GM18858 (cell line): ENCODE data around the gene SLC27A6.

Experiments used
- ATAC-seq: cut with Tn5 transposase; IDR thresholded peaks from one replicate; pipeline ENCODE4 v1.9.1; 2021; ENCODE audit not compliant: unreplicated experiment

The SLC27A6 gene

DNA sequence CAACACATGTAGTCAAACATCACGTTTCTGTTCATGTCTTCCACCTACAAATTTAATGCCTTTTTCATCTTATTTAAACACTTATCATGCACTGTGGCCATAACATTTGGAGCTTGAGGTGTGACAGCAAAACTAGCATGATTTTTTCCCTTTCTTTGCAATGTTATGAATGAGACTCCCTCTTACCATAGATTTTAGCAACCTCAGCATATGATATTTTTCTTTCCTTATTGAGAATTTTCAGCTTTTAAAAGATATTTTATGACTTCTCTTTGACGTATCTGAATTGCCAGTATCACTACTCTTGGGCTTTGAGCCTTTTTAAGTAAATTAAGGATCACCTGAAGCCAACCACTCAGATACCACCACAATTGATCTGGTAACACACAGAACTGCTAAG lies 96.6 kb downstream of the SLC27A6 start:
- no peak for ATAC-seq

DNA sequence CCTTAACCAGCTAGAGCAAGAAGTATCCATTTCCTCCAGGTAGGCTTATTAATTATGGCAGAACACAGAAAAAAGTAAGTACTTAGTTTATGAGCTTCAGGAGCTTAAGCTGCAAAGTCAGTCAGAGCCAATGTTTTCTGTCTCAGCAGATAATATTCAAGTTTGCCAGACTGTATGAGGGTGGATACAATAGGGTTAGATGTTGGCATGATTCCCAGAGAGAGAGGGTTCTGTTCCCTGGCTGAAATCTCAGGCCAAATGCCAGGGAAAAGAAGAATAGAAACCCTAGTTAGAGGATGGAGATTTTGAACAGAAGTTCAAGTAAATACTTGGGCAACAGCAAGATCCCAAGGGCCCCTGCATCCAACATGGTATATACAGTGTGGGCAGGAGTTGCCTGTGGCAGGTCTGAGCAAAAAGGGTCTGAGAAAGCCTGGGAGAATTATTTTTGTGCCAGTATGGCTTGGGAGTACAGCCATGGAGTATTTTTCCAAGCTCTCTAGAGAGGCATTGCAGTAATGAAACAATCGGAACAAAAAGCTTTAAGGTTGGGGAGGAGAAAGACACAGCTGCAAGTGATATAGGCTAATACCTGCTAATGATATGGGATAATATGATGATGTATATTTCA lies 98.3 kb downstream of the SLC27A6 start:
- no peak for ATAC-seq

DNA sequence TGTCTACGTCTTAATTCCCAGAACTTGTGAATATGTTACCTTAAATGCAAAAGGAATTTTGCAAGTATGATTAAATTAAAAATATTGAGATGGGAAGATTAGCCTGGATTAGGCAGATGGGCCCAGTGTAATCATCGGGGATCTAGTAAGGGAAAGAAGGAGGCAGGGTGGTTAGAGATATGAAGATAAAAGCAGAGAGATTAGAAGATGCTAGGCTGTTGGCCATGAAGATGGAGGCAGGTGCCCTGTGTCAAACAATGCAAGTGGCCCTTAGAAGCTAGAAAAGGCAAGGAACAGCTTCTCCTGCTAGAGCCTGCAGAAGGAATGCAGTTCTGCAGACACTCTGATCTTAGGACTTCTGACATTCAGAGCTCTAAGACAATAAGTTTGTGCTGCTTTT lies 100.4 kb downstream of the SLC27A6 start:
- no peak for ATAC-seq

- ATAC-seq = no peak
Observed at GRCh38 chr5:129067745-129068144, 102.5 kb downstream of the SLC27A6 start.

DNA sequence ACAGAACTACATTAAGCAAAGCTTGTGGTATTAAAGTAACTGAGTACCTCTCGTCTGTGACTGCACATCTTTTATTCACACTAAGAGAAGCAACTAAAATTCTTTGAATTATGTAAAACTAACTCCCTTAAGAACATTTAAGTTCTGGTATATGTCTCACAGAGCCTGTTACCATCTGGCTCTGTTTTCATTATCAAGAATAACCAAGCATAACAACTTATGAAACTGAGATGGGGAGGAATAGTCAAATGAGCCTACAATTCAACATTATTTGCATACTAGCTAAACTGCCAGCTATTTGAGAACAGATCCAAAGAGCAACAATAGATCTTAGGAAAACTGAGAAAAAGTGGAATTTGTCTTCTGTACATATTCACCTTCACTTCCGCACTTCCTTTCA lies 104.0 kb downstream of the SLC27A6 start:
- no peak for ATAC-seq

DNA sequence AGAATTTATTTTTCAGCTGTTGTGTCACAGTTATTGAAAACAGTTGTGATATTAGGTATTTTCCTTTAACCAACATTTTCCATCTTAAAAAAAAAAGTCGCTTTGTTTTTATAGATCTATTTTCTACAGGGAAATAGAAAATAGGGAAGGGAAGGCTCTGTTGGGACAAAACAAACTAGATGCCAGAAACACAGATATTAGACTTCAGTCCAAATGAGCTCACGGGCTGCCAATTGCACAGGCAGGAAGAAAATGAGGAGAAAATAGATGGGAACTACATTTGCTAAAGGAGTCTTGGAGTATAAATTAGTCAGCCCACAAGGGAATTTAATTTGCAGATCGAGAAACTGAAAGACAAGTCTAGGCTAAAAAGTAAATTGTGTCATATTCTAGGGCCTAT lies 107.8 kb downstream of the SLC27A6 start:
- no peak for ATAC-seq

- ATAC-seq = no peak
Observed at GRCh38 chr5:129074903-129075302, 109.6 kb downstream of the SLC27A6 start.

DNA sequence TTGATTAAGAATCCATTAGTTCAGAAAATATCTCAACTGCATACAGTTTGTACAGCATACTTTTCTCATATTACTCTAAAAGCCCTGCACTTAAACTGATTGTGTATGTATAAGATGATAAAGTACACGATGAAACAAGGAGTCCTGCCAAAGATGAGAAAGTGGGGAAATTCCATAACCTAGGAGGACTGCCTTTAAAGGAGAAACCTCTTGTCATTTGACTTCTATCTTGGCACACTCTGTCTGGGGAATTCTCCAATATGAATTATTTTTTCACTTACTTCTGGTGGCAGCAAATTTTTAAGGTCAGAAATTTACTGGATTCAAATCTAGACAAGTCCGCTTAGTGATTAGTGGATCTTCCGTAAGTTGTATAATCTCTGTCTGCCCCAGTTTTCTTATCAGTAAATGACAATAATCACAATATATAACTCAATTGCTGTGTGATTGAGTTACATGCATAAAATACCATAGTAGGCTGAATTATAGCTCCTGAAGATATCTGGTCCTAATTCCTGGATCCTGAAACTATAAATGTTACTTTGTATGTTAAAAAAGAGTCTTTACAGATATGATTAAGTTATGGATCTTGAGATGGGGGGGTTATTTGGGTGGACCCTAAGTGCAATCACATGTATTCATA lies 112.3 kb downstream of the SLC27A6 start:
- ATAC-seq = no peak

DNA sequence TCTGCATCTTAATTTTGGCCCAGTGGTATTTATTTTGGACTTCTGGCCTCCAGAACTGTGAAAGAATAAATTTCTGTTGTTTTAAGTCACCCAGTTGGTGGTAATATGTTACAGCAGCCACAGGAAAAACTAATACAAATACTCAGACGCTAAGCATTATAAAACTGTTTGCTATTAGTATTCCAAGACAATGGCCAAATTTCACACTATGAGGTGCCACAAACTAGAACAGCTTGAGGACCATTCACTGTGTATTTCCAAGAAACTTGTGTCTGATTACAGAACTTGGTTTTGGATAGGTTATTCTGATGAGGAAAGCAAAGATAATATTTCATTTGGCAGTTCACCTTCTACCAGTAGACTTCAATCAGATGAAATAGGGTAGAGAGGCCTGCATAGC lies 113.0 kb downstream of the SLC27A6 start:
- ATAC-seq = no peak

DNA sequence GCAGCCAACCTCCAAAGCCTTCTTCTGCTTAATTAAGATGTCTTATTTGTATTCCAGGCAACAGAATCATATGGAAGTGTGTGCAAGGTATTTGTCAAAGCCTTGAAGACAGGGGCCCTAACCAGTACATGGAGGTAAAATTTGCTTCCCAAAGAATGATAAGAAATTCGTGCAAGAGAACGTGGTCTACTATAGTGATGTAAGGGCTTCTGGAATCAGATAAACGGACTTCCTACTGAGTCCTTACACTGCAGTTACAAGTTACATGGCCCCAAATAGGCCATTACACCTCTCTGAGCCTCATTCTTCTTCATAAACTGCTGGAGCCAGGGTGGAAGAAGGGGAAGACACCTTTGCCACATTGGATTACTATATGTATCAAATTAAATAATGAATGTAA lies 113.4 kb downstream of the SLC27A6 start:
- no peak for ATAC-seq

- no peak for ATAC-seq
Observed at GRCh38 chr5:129079496-129079895, 114.2 kb downstream of the SLC27A6 start.

GRCh38 chr5:129080766-129081165 lies 115.5 kb downstream of the SLC27A6 start:
- no peak for ATAC-seq

DNA sequence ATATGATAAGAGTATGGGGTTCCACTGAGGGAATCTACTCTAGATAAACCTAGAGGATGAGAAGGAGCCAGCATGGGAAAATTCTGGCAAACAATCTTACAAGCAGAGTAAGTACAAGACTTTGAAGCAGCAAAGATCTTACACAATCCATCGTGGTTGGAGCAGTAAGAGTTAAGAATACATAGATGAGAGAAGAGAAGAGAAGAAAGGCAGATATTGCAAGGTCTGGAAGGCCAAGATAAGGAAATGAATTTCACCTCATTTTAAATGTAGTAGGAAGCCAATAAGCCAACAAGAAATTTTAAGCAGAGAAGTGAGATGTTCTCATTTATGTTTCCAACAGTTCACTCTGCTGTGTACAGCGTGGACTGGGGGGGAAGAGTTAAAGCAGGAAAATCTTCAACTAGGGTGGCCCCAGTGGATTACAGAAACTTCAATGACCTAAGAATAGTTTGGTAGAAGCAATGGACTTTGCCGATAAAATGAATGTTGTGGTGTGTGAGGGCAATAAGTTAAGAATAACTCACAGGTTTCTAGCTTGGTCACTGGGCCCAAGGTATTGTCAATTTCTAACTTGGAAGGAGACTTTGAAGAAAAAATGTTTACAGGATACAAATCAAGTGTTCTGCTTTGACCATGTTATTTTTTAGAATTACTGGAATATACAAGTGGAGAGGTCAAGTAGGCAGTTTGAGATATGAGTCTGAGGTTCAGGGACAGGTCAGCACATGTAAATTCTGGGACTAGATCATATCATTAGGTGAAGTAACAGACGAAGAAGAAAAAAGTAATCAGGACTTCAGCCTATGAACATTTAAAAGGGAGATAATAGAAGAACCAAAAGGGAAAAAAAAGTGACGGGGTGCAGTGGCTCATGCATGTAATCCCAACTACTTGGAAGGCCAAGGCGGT lies 117.2 kb downstream of the SLC27A6 start:
- ATAC-seq = no peak
